HepG2 (cell line): ENCODE results near the gene TUT4. TPM values are rescaled to one million over a fixed set of nuclear protein-coding genes. Genes with fewer than 3 reads are reported as not detected.
A peak's percentile ranks its signal among the peaks of the same experiment; 100 is the strongest.

Source experiments
- BHLHE40 ChIP-seq: IDR thresholded peaks from 2 replicates; pipeline ENCODE4 v1.6.1; 2011; ENCODE audit warnings: low read length, improper control_type of control experiment
- CEBPB ChIP-seq: IDR thresholded peaks from 2 replicates; pipeline ENCODE4 v1.6.1; 2011; ENCODE audit warnings: low read depth, low read length, improper control_type of control experiment, borderline replicate concordance
- EEA1 ChIP-seq: sonication (generic); formaldehyde crosslinking; IDR thresholded peaks from 2 replicates; pipeline ENCODE4 v1.5.1; 2020; ENCODE audit warnings: mild to moderate bottlenecking, missing genetic modification reagents, borderline replicate concordance
- GATAD2A ChIP-seq: IDR thresholded peaks from 2 replicates; pipeline ENCODE4 v1.6.1; 2016
- IKZF1 ChIP-seq: fragments of 450-650 bp; IDR thresholded peaks from 2 replicates; pipeline ENCODE4 v1.7.1; 2016
- MBNL3 ChIP-seq: fragments of 250-450 bp; sonication (Bioruptor Pico); conservative IDR thresholded peaks from 2 replicates; pipeline ENCODE4 v1.8.0; 2022; ENCODE audit warnings: mild to moderate bottlenecking, inconsistent platforms
- PAWR ChIP-seq: sonication (generic); formaldehyde crosslinking; IDR thresholded peaks from 2 replicates; pipeline ENCODE4 v1.4.0; 2020; ENCODE audit warnings: missing genetic modification reagents, mild to moderate bottlenecking, borderline replicate concordance
- SALL1 ChIP-seq: sonication (generic); formaldehyde crosslinking; IDR thresholded peaks from 2 replicates; pipeline ENCODE4 v1.8.0; 2022; ENCODE audit warnings: mild to moderate bottlenecking, missing genetic modification reagents
- ZBTB21 ChIP-seq: sonication (generic); formaldehyde crosslinking; IDR thresholded peaks from 2 replicates; pipeline ENCODE4 v1.4.0; 2020; ENCODE audit warnings: missing genetic modification reagents
- ZNF17 ChIP-seq: sonication (generic); formaldehyde crosslinking; IDR thresholded peaks from 2 replicates; pipeline ENCODE4 v1.5.0; 2020; ENCODE audit warnings: mild to moderate bottlenecking, missing genetic modification reagents
- ZNF260 ChIP-seq: sonication (generic); formaldehyde crosslinking; IDR thresholded peaks from 2 replicates; pipeline ENCODE4 v1.4.0; 2020; ENCODE audit warnings: missing genetic modification reagents, low read depth, mild to moderate bottlenecking, borderline replicate concordance
- ZNF331 ChIP-seq: sonication (generic); formaldehyde crosslinking; IDR thresholded peaks from 2 replicates; pipeline ENCODE4 v1.4.0; 2020; ENCODE audit warnings: missing genetic modification reagents
- ZNF562 ChIP-seq: sonication (generic); formaldehyde crosslinking; IDR thresholded peaks from 2 replicates; pipeline ENCODE4 v1.8.0; 2022; ENCODE audit warnings: missing genetic modification reagents, borderline replicate concordance
- ZNF605 ChIP-seq: sonication (generic); formaldehyde crosslinking; IDR thresholded peaks from 2 replicates; pipeline ENCODE4 v1.8.0; 2022; ENCODE audit warnings: mild to moderate bottlenecking, missing genetic modification reagents
- ZNF883 ChIP-seq: sonication (generic); formaldehyde crosslinking; IDR thresholded peaks from 2 replicates; pipeline ENCODE4 v1.5.1; 2020; ENCODE audit warnings: mild to moderate bottlenecking, missing genetic modification reagents; ENCODE audit errors: not compliant biosample characterization
- polyA plus RNA-seq, 8 experiments: library from polyadenylated mRNA; depleted of rRNA in 3 of 8; stranded (reverse) in 7 of 8; unstranded in 1 of 8; fragments of >200 nt; fragmentation: Illumina TruSeq in 4 of 8; extraction: Trizol in 4 of 8; gene quantifications; 2 replicates each; pipeline versions ENCODE4 v1.2.1 to v1.2.3, GENCODE V29; 2011 to 2016; ENCODE audit warnings: low read depth in 4 of 8, missing spikeins in 1 of 8, mixed read lengths in 1 of 8; ENCODE audit not compliant: insufficient read depth in 1 of 8
- total RNA-seq, 5 experiments: library from RNA; depleted of rRNA; stranded (reverse); fragments of >200 nt; fragmentation: Illumina TruSeq; extraction: Trizol; gene quantifications; 2 replicates each; pipeline ENCODE4 v1.2.3, GENCODE V29; 2016; ENCODE audit warnings: low read depth in 1 of 5
- TF ChIP-seq, protein P1 (sequence below): IDR thresholded peaks from 2 replicates; pipeline ENCODE4 v1.4.0; 2020; ENCODE audit warnings: mild to moderate bottlenecking, missing genetic modification reagents
- TF ChIP-seq, protein P2 (sequence below): IDR thresholded peaks from 2 replicates; pipeline ENCODE4 v1.6.1; 2016; ENCODE audit warnings: mild to moderate bottlenecking
- TF ChIP-seq, protein P3 (sequence below): sonication (generic); formaldehyde crosslinking; IDR thresholded peaks from 2 replicates; pipeline ENCODE4 v1.4.0; 2020; ENCODE audit warnings: missing genetic modification reagents
- TF ChIP-seq, protein P4 (sequence below): sonication (generic); formaldehyde crosslinking; IDR thresholded peaks from 2 replicates; pipeline ENCODE4 v1.5.0; 2020; ENCODE audit warnings: missing genetic modification reagents, mild to moderate bottlenecking, borderline replicate concordance
- TF ChIP-seq, protein P5 (sequence below): sonication (generic); formaldehyde crosslinking; IDR thresholded peaks from 2 replicates; pipeline ENCODE4 v1.4.0; 2020; ENCODE audit warnings: mild to moderate bottlenecking, missing genetic modification reagents

The TUT4 gene
- total and polyA plus RNA-seq, 2 of the 13 experiments (the other 11 are each of a cell fraction or from before 2014, with no cell fraction given) = 44.7 to 53.5 TPM

DNA sequence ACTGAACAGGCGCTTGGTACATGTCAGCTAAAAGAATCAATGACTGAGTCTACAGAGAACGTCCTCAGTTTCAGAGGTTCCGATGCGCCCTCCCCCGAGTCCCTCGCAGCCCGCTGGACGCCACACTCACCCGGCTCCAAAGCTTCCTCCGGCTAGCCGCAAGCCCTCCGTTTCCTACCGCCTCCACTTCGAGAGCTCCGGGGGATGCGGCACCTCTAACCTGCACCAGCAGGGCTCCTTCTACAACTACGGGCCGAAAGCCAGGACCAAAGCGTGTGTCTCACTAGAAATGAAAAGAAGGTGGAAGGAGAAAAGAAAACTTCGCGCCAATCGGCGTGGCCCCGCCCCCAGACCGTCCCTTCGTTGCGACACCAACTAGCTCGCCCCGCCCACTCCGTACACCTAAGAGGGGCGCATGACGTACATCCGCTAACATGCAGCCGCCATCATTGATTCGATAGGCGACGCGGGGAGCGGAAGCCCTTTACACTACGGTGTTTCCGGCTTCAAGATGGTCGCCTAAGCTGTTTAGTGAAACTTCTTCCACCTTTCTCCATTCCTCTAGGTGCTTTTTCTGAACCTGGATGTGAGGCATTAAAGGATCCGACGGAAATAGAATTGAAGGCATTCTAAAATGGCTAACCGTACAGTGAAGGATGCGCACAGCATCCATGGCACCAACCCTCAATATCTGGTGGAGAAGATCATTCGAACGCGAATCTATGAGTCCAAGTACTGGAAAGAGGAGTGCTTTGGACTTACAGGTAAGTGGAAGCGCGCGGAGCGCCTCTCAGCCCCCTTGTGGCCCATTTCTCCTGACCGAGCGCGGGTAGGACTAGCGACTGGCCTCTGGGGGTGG lies 148.5 kb downstream of the TUT4 start, which contains the start of the genes ORC1 and PRPF38A (continued):
- TF ChIP-seq, protein P1, sequence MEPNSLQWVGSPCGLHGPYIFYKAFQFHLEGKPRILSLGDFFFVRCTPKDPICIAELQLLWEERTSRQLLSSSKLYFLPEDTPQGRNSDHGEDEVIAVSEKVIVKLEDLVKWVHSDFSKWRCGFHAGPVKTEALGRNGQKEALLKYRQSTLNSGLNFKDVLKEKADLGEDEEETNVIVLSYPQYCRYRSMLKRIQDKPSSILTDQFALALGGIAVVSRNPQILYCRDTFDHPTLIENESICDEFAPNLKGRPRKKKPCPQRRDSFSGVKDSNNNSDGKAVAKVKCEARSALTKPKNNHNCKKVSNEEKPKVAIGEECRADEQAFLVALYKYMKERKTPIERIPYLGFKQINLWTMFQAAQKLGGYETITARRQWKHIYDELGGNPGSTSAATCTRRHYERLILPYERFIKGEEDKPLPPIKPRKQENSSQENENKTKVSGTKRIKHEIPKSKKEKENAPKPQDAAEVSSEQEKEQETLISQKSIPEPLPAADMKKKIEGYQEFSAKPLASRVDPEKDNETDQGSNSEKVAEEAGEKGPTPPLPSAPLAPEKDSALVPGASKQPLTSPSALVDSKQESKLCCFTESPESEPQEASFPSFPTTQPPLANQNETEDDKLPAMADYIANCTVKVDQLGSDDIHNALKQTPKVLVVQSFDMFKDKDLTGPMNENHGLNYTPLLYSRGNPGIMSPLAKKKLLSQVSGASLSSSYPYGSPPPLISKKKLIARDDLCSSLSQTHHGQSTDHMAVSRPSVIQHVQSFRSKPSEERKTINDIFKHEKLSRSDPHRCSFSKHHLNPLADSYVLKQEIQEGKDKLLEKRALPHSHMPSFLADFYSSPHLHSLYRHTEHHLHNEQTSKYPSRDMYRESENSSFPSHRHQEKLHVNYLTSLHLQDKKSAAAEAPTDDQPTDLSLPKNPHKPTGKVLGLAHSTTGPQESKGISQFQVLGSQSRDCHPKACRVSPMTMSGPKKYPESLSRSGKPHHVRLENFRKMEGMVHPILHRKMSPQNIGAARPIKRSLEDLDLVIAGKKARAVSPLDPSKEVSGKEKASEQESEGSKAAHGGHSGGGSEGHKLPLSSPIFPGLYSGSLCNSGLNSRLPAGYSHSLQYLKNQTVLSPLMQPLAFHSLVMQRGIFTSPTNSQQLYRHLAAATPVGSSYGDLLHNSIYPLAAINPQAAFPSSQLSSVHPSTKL = peak; percentile 71
- TF ChIP-seq SALL1 (CRISPR knock-in tag) (peak; percentile 78), EEA1 (CRISPR knock-in tag) (no peak), BHLHE40 (no peak), MBNL3 (CRISPR knock-in tag) (no peak), ZNF883 (no peak), ZNF562 (CRISPR knock-in tag) (no peak), ZBTB21 (CRISPR knock-in tag) (peak; percentile 100), ZNF331 (CRISPR knock-in tag) (0 out of 2 replicates have a peak, but pooled peaks have one; percentile 52), GATAD2A (CRISPR knock-in tag) (peak; percentile 58; the same call in 1 of the 2 replicates), IKZF1 (no peak), ZNF17 (CRISPR knock-in tag) (no peak), PAWR (no peak), CEBPB (peak; percentile 99), ZNF260 (CRISPR knock-in tag) (no peak), ZNF605 (CRISPR knock-in tag) (peak; percentile 86)
- TF ChIP-seq, protein P2, sequence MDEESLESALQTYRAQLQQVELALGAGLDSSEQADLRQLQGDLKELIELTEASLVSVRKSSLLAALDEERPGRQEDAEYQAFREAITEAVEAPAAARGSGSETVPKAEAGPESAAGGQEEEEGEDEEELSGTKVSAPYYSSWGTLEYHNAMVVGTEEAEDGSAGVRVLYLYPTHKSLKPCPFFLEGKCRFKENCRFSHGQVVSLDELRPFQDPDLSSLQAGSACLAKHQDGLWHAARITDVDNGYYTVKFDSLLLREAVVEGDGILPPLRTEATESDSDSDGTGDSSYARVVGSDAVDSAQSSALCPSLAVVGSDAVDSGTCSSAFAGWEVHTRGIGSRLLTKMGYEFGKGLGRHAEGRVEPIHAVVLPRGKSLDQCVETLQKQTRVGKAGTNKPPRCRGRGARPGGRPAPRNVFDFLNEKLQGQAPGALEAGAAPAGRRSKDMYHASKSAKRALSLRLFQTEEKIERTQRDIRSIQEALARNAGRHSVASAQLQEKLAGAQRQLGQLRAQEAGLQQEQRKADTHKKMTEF (CRISPR knock-in tag) = peak; percentile 81
- TF ChIP-seq, protein P3, sequence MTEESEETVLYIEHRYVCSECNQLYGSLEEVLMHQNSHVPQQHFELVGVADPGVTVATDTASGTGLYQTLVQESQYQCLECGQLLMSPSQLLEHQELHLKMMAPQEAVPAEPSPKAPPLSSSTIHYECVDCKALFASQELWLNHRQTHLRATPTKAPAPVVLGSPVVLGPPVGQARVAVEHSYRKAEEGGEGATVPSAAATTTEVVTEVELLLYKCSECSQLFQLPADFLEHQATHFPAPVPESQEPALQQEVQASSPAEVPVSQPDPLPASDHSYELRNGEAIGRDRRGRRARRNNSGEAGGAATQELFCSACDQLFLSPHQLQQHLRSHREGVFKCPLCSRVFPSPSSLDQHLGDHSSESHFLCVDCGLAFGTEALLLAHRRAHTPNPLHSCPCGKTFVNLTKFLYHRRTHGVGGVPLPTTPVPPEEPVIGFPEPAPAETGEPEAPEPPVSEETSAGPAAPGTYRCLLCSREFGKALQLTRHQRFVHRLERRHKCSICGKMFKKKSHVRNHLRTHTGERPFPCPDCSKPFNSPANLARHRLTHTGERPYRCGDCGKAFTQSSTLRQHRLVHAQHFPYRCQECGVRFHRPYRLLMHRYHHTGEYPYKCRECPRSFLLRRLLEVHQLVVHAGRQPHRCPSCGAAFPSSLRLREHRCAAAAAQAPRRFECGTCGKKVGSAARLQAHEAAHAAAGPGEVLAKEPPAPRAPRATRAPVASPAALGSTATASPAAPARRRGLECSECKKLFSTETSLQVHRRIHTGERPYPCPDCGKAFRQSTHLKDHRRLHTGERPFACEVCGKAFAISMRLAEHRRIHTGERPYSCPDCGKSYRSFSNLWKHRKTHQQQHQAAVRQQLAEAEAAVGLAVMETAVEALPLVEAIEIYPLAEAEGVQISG (CRISPR knock-in tag) = peak; percentile 92
- TF ChIP-seq, protein P4, sequence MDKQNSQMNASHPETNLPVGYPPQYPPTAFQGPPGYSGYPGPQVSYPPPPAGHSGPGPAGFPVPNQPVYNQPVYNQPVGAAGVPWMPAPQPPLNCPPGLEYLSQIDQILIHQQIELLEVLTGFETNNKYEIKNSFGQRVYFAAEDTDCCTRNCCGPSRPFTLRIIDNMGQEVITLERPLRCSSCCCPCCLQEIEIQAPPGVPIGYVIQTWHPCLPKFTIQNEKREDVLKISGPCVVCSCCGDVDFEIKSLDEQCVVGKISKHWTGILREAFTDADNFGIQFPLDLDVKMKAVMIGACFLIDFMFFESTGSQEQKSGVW (CRISPR knock-in tag) = no peak
- TF ChIP-seq, protein P5, sequence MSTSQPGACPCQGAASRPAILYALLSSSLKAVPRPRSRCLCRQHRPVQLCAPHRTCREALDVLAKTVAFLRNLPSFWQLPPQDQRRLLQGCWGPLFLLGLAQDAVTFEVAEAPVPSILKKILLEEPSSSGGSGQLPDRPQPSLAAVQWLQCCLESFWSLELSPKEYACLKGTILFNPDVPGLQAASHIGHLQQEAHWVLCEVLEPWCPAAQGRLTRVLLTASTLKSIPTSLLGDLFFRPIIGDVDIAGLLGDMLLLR = peak; percentile 79
